Brain microvascular endothelial cell (primary cell): ENCODE measurements around the gene RFX4.

ENCODE experiments used
- DNase-seq: peaks from one replicate; pipeline ENCODE4 v3.0.0-alpha.2; 2020
- H3K27ac ChIP-seq: fragments of 250-450 bp; sonication (Bioruptor Pico); 2 replicates; pipeline ENCODE4 v1.5.1; 2020; ENCODE audit warnings: mild to moderate bottlenecking, moderate library complexity
- H3K27me3 ChIP-seq: fragments of 250-450 bp; sonication (Bioruptor Pico); replicated peaks from 2 replicates; pipeline ENCODE4 v1.5.1; 2020; ENCODE audit warnings: mild to moderate bottlenecking
- H3K36me3 ChIP-seq: fragments of 250-450 bp; sonication (Bioruptor Pico); replicated peaks from 2 replicates; pipeline ENCODE4 v1.5.1; 2020; ENCODE audit warnings: mild to moderate bottlenecking
- H3K4me3 ChIP-seq: 2 replicates; pipeline ENCODE4 v1.5.1; 2011; ENCODE audit warnings: low read depth, mild to moderate bottlenecking, control low read depth, low read length, moderate library complexity
- CTCF ChIP-seq: IDR thresholded peaks from 2 replicates; pipeline ENCODE4 v1.5.1; 2011; ENCODE audit warnings: low read depth, mild to moderate bottlenecking, moderate library complexity, low read length, control low read depth, inconsistent platforms; ENCODE audit errors: missing control alignments
- in situ Hi-C: cut with HindIII; loops from 2 replicates; pipeline ENCODE4 v1.10.0; 2017; ENCODE audit warnings: low sequenced_read_pairs, low pct_ligation_motif_present

The RFX4 gene

GRCh38 chr12:106669216-106669615 lies 86.4 kb downstream of the RFX4 start:
- no peaks in the 10 kb centered on the region for H3K36me3 ChIP-seq
- no peak for DNase-seq
- no peak for TF ChIP-seq CTCF
- no peak overlapping the region for H3K4me3 ChIP-seq
- peaks cover 10% of the 10 kb centered on the region for H3K27me3 ChIP-seq
- H3K27ac ChIP-seq: no peak overlapping the region
- in situ Hi-C loops: no loop called here

- DNase-seq: no peak
- peaks cover 10% of the 10 kb centered on the region for H3K27me3 ChIP-seq
- TF ChIP-seq CTCF: no peak
- no peak overlapping the region for H3K4me3 ChIP-seq
- in situ Hi-C loops: no loop called here
- no peak overlapping the region for H3K27ac ChIP-seq
- H3K36me3 ChIP-seq: no peaks in the 10 kb centered on the region
Observed at GRCh38 chr12:106670131-106670530, 87.3 kb downstream of the RFX4 start.

- Histone ChIP-seq H3K27ac (no peak overlapping the region), H3K4me3 (no peak overlapping the region), H3K27me3 (peaks cover 10% of the 10 kb centered on the region), H3K36me3 (no peaks in the 10 kb centered on the region)
- TF ChIP-seq CTCF: no peak
- DNase-seq: no peak
- in situ Hi-C loops: no loop called here
Observed at GRCh38 chr12:106671840-106672239, 89.0 kb downstream of the RFX4 start.

GRCh38 chr12:106672314-106673025 lies 89.7 kb downstream of the RFX4 start:
- Histone ChIP-seq H3K4me3 (no peak overlapping the region), H3K27me3 (peaks cover 10% of the 10 kb centered on the region), H3K27ac (no peak overlapping the region), H3K36me3 (no peaks in the 10 kb centered on the region)
- TF ChIP-seq CTCF: no peak
- DNase-seq: no peak
- in situ Hi-C loops: no loop called here

GRCh38 chr12:106673141-106673540 lies 90.3 kb downstream of the RFX4 start:
- no peak overlapping the region for H3K4me3 ChIP-seq

More at GRCh38 chr12:106673141-106673540, 90.3 kb downstream of the RFX4 start:
- no peak for DNase-seq
- no peak overlapping the region for H3K27ac ChIP-seq
- in situ Hi-C loops: no loop called here
- no peak for TF ChIP-seq CTCF
- H3K27me3 ChIP-seq: peaks cover 10% of the 10 kb centered on the region
- H3K36me3 ChIP-seq: no peaks in the 10 kb centered on the region
